ENCODE data around the gene PDE9A.

The PDE9A gene

GRCh38 chr21:42658320-42659105, 5.1 kb downstream of the PDE9A start:
- DNase-seq: no peak

- no peak for DNase-seq
Measured at GRCh38 chr21:42659416-42660117, 6.1 kb downstream of the PDE9A start.

DNA sequence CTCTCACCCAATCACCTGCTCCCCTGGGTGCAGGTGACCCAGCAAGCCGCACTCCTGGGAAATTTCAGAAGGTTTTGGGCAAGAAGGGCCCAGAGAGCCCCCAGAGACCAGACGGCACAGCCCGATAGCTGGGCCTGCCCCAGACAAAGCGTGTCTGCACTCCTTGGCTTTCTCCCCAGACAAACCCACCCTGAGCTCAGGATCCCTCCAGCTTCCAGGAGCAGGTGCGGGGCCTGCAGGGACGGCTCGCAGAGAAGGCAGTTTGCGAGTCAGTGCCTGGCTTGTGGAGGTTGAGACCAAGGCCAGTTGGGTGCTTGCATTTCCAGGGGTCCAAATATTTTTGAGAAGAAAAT, 6.7 kb downstream of the PDE9A start:
- no peak for DNase-seq

DNA sequence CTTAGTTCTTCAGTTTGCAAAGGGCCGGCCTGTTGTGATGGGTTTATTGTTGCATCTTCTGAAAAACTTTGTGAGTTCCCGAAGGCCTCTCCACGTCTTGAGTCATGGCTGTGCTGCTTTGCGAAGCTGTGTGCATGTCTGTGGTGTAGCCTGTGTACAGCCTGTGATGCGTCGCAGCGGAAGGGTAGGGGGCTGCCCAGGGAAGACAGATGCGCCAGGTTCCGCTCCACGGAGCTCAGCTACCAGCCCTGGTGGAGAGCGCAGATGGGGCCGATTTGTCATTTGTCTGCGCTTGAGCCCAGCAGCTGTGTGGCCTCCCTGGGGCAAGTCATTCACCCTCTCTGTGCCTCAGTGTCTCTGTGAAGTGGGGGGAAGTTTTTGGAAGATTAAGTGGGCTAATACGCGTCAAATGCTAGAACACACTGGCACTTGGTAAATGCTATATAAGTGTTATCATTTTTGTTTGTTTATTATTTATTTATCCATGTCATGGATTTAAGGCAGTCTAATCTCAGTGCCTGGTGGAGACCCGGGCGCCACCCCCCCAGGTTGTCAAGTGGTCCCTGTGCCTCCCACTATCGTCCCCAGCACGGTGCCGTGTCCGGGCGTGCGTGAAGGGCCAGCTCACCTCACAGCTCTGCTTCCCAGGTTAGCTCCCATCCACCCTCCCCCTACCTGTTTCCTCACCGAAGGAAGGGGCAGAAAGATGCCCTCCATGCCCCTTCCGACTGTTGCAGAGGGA, 8.4 kb downstream of the PDE9A start:
- DNase-seq: no peak

GRCh38 chr21:42662430-42663199, 9.2 kb downstream of the PDE9A start:
- DNase-seq: no peak

GRCh38 chr21:42663200-42663750, 9.9 kb downstream of the PDE9A start:
- no peak for DNase-seq

- DNase-seq: no peak
Measured at GRCh38 chr21:42663860-42664535, 10.6 kb downstream of the PDE9A start.

GRCh38 chr21:42664614-42665013, 11.2 kb downstream of the PDE9A start:
- DNase-seq: no peak

DNA sequence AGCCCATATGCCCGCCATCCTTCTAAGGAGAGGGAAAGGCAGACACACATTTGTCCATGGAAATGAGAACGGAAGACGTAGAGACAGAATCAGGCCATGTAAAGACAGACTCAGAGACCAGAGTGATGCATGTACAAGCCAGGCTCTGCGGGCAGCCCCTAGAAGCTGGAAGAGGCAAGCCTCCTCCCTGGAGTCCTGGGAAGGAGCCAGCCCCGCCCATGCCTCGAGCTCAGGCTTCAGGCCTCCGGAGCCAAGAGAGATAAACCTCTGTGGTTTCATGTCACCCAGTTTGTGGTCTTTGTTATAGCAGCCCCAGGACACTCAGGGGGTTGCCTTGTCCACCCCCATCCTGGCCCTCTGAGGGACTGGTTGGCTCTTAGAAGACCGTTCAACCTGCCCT, 11.6 kb downstream of the PDE9A start:
- no peak for DNase-seq

DNA sequence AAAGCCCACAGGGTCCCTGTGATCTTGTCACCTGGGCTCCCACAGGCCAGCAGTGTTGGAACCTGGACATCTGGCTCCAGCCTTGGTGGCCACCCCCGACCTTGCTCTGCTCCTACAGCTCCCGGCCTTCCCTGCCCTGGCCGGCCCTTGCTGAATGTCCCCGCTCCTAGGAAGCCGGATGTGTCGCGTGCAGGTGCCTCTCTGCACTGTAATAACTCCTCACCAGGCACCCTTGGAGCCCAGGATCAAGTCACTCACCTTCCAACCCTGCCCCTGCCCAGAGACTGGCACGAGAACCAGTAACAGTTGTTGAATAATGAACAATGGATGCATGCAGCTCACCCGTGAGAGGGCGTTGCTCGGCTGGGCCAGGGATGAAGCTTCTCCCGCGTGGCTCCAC, 12.1 kb downstream of the PDE9A start:
- no peak for DNase-seq

DNA sequence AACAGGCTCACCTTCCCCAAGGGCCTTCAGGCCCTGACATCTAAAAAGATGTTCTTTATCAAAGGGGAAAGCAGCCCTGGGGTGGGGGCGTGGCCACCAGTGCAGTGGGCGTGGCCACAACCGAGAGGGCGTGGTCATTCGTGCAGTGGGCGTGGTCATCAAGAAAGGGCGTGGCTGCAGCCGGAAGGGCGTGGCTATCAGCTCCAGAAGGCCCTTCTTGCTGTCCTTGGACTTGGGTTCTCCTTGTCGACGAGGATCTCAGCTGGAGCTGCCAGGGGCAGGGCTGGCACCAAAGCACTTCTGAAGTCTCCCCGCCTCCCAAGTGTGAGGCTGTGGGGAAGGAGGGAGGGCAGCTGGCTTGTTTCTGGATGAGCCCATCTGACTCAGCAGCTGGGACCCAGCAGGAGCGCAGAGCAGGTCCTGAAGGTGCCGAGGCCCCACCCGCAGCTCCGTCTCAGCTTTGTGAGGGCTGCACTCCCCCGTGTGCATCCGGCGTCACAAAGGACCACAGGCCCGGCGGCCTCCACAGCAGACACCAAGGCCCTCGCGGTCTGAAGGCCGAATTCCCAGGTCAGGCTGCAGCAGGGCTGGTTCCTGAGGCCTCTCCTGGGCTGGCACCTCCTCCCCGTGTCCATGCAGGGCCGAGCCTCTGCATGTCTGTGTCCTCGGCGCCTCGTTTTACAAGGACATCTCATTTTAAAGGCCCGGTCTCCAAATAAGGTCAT, 12.8 kb downstream of the PDE9A start:
- no peak for DNase-seq

GRCh38 chr21:42666925-42667324, 13.5 kb downstream of the PDE9A start:
- DNase-seq: no peak

GRCh38 chr21:42668298-42668992, 15.0 kb downstream of the PDE9A start:
- no peak for DNase-seq

- DNase-seq: no peak
Measured at GRCh38 chr21:42669041-42669440, 15.6 kb downstream of the PDE9A start.

DNA sequence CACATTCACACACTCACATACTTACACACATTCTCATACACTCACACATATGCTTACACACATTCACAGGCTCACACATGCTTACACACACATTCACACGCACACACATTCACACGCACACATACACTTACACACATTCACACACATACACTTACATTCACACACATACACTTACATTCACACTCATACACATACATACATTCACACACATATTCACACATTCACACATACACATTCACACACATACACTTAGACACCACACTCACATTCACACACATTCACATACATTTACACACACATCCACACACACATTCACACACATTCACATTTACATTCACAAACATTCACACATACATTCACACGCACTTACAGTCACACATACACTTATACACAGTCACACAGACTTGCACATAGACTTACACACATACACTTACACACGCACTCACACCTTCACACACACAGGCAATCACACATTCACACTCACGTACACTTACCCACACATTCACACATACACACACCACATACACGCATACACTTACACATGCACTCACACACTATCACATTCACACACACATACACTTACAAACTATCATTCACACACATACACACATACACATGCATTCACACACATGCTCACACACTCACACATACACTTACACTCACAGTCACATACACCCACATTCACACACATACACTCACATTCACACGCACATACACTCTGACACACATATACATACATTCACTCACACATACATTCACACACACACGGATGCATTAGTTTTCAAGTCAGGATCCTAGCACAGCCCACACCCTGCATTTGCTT, 16.8 kb downstream of the PDE9A start:
- DNase-seq: no peak

- no peak for DNase-seq
Measured at GRCh38 chr21:42670884-42671283, 17.5 kb downstream of the PDE9A start.

- peak; percentile 87 for DNase-seq
Measured at GRCh38 chr21:42671778-42672593, 18.6 kb downstream of the PDE9A start.

GRCh38 chr21:42672699-42673458, 19.5 kb downstream of the PDE9A start:
- no peak for DNase-seq

Measured in NCI-H1092 (cell line).